Lung (tissue), 12 donors: ENCODE results near the gene RTL1. TPM values are rescaled to one million over a fixed set of nuclear protein-coding genes. Genes with fewer than 3 reads are reported as not detected.

Source experiments
- ATAC-seq: fragments of 200-7000 bp; cut with Tn5 transposase; one replicate; pipeline ENCODE4 v1.9.1; 2020; ENCODE audit warnings: moderate number of reproducible peaks; ENCODE audit not compliant: insufficient read depth, low FRiP score
- DNase-seq, 3 donors: peaks; one replicate each; pipeline ENCODE4 v3.0.0-alpha.2; 2013 to 2017
- H3K27ac ChIP-seq, 2 donors: one replicate each; pipeline ENCODE4 v1.5.1; 2013; ENCODE audit warnings: mild to moderate bottlenecking in 2 of 2, moderate library complexity in 2 of 2, control low read depth in 1 of 2, inconsistent platforms in 1 of 2, low read depth in 1 of 2, low read length in 1 of 2
- H3K27me3 ChIP-seq, 3 donors: one replicate each; pipeline ENCODE4 v1.5.1; 2013; ENCODE audit warnings: low read length in 2 of 3; ENCODE audit not compliant: control insufficient read depth in 3 of 3, insufficient read depth in 3 of 3
- H3K36me3 ChIP-seq, 4 donors: one replicate each; pipeline ENCODE4 v1.5.1; 2013; ENCODE audit warnings: low read length in 4 of 4, mild to moderate bottlenecking in 1 of 4, moderate library complexity in 1 of 4; ENCODE audit not compliant: control insufficient read depth in 4 of 4, insufficient read depth in 4 of 4
- H3K4me1 ChIP-seq, 5 donors: one replicate each; pipeline ENCODE4 v1.5.1; 2013; ENCODE audit warnings: low read length in 5 of 5, mild to moderate bottlenecking in 2 of 5, moderate library complexity in 1 of 5; ENCODE audit not compliant: control insufficient read depth in 5 of 5, insufficient read depth in 5 of 5
- H3K4me3 ChIP-seq: one replicate; pipeline ENCODE4 v1.5.1; 2013; ENCODE audit warnings: mild to moderate bottlenecking, control low read depth, moderate library complexity
- H3K9ac ChIP-seq, 2 donors: one replicate each; pipeline ENCODE4 v1.5.1; 2013; ENCODE audit warnings: low read length in 2 of 2, control low read depth in 1 of 2; ENCODE audit not compliant: insufficient read depth in 1 of 2
- H3K9me3 ChIP-seq, 4 donors: one replicate each; pipeline ENCODE4 v1.5.1; 2013; ENCODE audit warnings: low read length in 3 of 4, mild to moderate bottlenecking in 1 of 4, moderate library complexity in 1 of 4; ENCODE audit not compliant: control insufficient read depth in 4 of 4, insufficient read depth in 3 of 4
- WGBS, 2 donors: extraction: QIAGEN DNeasy Blood & Tissue Kit; methylation state at CpG; one replicate each; pipeline ENCODE4 v1.1.7; 2013; 5-methylcytosine and 5-hydroxymethylcytosine counted together
- polyA plus RNA-seq, 2 donors: library from polyadenylated mRNA; stranded (reverse); fragments of 200-250 nt; gene quantifications; one replicate each; pipeline ENCODE4 v1.2.1, GENCODE V29; 2013
- total RNA-seq, 2 donors: library from RNA; depleted of rRNA in 1 of 2; stranded (reverse); fragments of >200 nt in 1 of 2; gene quantifications; one replicate each; pipeline ENCODE4 v1.2.1, GENCODE V29; 2014 to 2021
- TF ChIP-seq, protein P1 (sequence below): IDR thresholded peaks from 2 replicates; pipeline ENCODE4 v1.5.1; 2012; ENCODE audit warnings: mild to moderate bottlenecking; ENCODE audit errors: control extremely low read depth, extremely low read depth
- donor health status: control.
- donor health status: control.
- donor health status: Bipolar disorder and iron deficiency.
- donor health status: healthy.
- donor health status: DM: yes; HTN: yes; CAD: no.

The RTL1 gene
- total and polyA plus RNA-seq, 4 donors = 0.02 to 0.09 TPM; not detected in 2

DNA sequence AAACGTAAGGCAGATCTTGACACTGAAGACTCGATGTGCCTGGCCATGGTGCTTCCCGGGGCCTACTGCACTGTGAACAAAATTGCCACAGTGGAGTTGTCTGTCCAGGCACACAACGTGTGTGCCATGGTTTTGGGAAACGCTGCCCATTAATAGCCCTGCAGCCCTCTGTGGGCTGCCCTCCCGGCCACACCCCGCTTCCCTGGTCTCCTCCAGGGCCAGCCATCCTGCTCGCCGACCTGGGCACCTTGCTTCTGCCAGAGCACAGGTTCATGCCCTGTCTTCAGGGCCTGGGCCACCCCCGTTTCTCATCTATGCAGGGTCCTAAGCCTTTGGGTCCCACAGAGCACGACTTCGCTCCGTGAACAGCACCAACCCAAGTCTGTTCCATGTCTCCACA lies 58.7 kb downstream of the RTL1 start:
- 93 to 97% methylated on average over 13 of the region's 13 CpGs for WGBS, 2 donors
- no peak for ATAC-seq
- no peak for DNase-seq

DNA sequence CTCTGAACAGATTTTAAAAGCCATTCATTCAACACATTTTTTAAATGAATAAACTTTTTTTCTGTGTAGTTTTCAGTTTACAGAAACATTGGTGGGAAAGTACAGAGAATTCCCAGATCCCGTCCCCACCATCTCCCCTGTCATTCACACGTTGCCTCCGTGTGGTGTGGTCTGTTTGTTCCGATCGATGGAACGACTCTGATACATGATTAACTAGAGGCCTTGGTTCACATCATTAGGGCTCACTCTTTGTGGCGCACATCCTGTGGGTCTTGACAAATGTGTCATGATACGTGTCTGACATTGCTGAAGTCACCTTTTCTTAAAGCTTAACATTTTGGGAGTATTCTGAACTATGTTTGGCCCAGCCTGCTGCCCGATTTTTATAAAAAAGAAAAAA lies 59.1 kb downstream of the RTL1 start:
- Histone ChIP-seq H3K27ac (no peak overlapping the region), H3K9me3 (no peaks in the 10 kb centered on the region), H3K27me3 (peaks cover 0 to 4% (median 0%) of the 10 kb centered on the region in 3 donors), H3K36me3 (peaks cover 0 to 6% (median 1%) of the 10 kb centered on the region in 4 donors), H3K4me3 (no peak overlapping the region), H3K9ac (no peak overlapping the region), H3K4me1 (peaks cover 0 to 22% (median 0%) of the 10 kb centered on the region in 5 donors)
- 84 to 90% methylated on average over 9 of the region's 9 CpGs for WGBS, 2 donors
- TF ChIP-seq, protein P1, sequence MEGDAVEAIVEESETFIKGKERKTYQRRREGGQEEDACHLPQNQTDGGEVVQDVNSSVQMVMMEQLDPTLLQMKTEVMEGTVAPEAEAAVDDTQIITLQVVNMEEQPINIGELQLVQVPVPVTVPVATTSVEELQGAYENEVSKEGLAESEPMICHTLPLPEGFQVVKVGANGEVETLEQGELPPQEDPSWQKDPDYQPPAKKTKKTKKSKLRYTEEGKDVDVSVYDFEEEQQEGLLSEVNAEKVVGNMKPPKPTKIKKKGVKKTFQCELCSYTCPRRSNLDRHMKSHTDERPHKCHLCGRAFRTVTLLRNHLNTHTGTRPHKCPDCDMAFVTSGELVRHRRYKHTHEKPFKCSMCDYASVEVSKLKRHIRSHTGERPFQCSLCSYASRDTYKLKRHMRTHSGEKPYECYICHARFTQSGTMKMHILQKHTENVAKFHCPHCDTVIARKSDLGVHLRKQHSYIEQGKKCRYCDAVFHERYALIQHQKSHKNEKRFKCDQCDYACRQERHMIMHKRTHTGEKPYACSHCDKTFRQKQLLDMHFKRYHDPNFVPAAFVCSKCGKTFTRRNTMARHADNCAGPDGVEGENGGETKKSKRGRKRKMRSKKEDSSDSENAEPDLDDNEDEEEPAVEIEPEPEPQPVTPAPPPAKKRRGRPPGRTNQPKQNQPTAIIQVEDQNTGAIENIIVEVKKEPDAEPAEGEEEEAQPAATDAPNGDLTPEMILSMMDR = no peak
- DNase-seq = no peak
- ATAC-seq = no peak

More for the DNA sequence above, 58.7 kb downstream of the RTL1 start:
- Histone ChIP-seq H3K4me3 (no peak overlapping the region), H3K36me3 (peaks cover 0 to 6% (median 2%) of the 10 kb centered on the region in 4 donors), H3K4me1 (peaks cover 0 to 18% (median 0%) of the 10 kb centered on the region in 5 donors), H3K9ac (no peak overlapping the region), H3K27me3 (peaks cover 0 to 4% (median 0%) of the 10 kb centered on the region in 3 donors), H3K9me3 (no peaks in the 10 kb centered on the region), H3K27ac (no peak overlapping the region)
- TF ChIP-seq, protein P1 = no peak

GRCh38 chr14:100844082-100844408 lies 59.5 kb downstream of the RTL1 start:
- Histone ChIP-seq H3K36me3 (peaks cover 0 to 6% (median 0%) of the 10 kb centered on the region in 4 donors), H3K4me3 (no peak overlapping the region), H3K9me3 (no peaks in the 10 kb centered on the region), H3K27me3 (peaks cover 0 to 4% (median 0%) of the 10 kb centered on the region in 3 donors), H3K27ac (no peak overlapping the region), H3K4me1 (peaks cover 0 to 26% (median 0%) of the 10 kb centered on the region in 5 donors), H3K9ac (no peak overlapping the region)
- DNase-seq (no peak), ATAC-seq (no peak)
- TF ChIP-seq, protein P1 = no peak
- 79 to 80% methylated on average over 4 of the region's 4 CpGs for WGBS, 2 donors

DNA sequence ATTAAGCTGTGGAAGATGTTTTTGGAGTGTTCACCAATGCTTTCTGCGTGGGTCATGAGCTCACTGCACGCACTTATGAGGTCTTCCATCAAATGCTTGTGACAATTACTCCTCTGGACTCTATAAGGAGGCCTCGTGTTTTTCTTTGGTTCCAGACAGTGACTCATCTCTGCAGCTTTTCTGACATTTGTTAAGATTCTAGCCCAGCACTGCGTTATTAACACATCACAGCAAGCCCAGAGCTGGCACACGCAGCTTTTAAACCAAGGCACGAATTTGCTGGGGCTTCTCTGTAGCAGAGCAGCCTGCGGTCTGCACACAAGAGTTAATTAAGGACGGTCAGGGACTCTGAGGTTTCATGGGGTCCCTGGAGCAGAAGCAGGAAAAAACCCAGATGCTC lies 60.7 kb downstream of the RTL1 start:
- Histone ChIP-seq H3K4me3 (no peak overlapping the region), H3K9me3 (no peaks in the 10 kb centered on the region), H3K27ac (no peak overlapping the region), H3K9ac (no peak overlapping the region), H3K4me1 (peaks cover 0 to 28% (median 0%) of the 10 kb centered on the region in 5 donors), H3K27me3 (peaks cover 0 to 4% (median 0%) of the 10 kb centered on the region in 3 donors), H3K36me3 (peaks cover 0 to 6% (median 0%) of the 10 kb centered on the region in 4 donors)
- ATAC-seq (peak; percentile 28), DNase-seq (no peak)
- TF ChIP-seq, protein P1 = no peak
- WGBS, 2 donors = 74 to 76% methylated on average over 8 of the region's 8 CpGs
